GM12873 (cell line): ENCODE data around the gene TOP2B.

Experiments
- CTCF ChIP-seq: IDR thresholded peaks from 2 replicates; pipeline ENCODE4 v1.5.1; 2012; ENCODE audit warnings: low read depth, mild to moderate bottlenecking, moderate library complexity, low read length, control low read depth; ENCODE audit not compliant: insufficient read depth; ENCODE audit errors: missing control alignments

TOP2B gene

DNA sequence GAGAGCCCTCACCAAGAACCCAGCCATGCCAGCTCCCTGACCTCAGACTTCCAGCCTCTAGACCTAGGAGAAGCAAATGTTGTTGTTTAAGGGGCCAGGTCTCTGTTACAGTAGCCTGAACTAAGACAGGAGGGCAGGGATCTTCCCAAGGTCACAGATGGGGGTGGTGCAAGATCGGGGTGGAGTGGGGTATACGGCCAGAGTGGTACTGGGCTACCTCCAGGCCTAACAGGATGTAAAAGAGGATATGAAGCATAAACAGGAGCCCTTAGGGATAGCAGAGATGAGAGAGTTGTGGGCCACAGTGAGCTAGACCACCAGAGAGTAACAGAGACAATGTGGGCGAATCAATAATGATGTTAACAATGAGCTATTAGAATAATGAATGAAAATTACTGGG, 82.9 kb downstream of the TOP2B start:
- TF ChIP-seq CTCF = no peak

GRCh38 chr3:25581335-25581734, 83.4 kb downstream of the TOP2B start:
- no peak for TF ChIP-seq CTCF

- no peak for TF ChIP-seq CTCF
These were observed 84.2 kb downstream of the TOP2B start for GRCh38 chr3:25580534-25580933.

DNA sequence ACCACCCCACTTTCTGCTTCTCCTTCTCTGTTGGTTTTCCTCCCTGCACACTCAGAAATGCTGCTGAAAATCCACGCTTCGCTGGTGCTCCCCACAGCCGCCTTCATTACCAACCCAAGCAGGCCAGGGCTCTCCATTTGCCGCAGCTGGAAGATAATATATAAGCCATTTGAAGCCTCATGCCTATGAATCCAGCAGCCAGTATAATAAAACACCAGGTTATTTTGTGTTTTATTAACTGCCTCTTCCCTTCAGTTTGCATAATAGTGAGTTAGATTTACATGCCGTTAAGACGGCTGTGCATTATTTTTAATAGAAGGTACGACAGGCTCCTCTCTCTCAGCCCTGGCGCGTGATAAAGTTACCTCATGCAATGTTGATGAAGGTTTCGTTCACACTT, 86.6 kb downstream of the TOP2B start:
- TF ChIP-seq CTCF = no peak

GRCh38 chr3:25576831-25577454, 87.8 kb downstream of the TOP2B start:
- TF ChIP-seq CTCF = peak; percentile 15

DNA sequence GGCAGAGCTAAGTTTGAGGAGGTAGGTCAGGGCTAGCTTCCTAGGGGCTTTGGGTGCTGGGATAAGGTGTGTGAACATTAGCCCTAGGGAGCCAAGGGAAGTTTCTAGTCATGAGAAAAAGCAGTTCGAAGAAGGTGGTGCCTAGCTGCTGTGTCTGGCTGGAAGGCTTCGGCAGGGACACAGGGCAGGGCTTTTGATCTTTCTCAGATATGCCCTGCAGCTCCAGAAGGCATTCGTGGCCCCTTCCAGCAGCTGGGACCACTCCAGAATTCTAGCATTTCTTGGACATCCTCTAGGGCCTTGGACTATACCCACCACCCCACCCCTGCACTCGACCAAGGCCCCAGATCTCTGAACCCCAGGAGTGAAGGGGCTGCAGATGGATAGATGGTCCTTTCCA, 88.6 kb downstream of the TOP2B start:
- TF ChIP-seq CTCF = no peak

- TF ChIP-seq CTCF = no peak
These were observed 89.7 kb downstream of the TOP2B start for GRCh38 chr3:25575001-25575400.

DNA sequence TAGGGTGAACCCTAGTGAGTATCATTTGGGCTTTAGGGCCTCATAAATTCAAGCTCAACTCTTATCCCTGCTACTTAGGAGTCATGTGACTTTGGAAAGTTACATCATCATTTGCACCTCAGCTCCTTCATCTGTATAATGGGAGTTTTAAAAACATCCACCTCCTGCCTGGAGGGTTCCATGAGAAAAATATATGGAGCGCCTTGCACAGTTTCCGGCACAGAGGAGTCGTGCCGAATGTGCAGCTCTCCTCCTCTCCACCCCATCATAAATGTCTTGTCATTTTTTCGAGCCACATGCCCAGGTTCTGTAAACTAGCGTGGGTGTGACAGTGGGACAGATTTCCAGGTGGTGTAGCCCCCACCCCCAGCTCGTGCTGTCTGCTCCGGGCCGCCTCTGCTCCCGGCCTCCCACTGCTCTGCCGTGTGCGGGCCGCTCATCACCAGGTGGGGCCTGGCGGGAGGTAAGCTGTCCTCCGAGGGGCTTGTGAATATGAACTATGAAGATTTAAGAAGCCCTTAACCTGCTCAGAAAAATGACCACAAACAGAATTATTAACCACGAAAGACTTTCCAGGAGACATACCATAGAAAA, 90.4 kb downstream of the TOP2B start:
- no peak for TF ChIP-seq CTCF
